ENCODE data around the gene GRB10. TPM values are rescaled to one million over a fixed set of nuclear protein-coding genes. Genes with fewer than 3 reads are reported as not detected.

Gene GRB10
- total RNA-seq, 1 experiment from 2014 or later, result 38.3 TPM

DNA sequence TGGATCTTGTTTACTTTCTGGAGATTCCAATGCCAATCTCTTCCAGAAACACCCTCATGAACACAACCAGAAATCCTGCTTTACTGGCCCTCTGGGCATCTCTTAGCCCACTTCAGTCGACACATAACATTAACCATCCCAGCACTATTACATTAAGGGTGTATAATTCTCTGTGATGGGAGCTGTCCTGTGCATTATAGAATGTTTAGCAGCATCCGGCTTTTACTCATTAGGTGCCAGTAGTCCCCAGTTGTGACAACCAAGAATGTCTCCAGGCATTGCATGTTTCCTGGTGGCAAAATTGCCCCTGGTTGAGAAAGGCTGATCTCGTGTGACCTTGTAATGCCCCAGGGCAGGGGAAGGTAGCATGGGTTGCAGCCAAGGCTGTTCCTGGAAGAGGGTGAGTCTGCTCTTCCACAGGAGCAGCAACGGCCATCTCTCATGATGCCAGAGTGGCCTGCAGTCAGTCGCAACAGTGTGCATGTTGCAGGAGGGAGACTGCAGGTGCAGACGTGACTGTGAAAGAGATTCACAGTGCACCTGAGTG is 214.9 kb downstream of the GRB10 start:
- H3K4me3 ChIP-seq (ENCODE audit: low read depth in 2 of 2, low read length in 2 of 2), result no peak overlapping the region
- no peaks in the 10 kb centered on the region for H3K9me3 ChIP-seq (ENCODE audit: control insufficient read depth, insufficient read depth, low read depth, low read length)
- H3K27me3 ChIP-seq (ENCODE audit: control insufficient read depth, insufficient read depth, low read length), result peaks cover 18% of the 10 kb centered on the region
- no peak overlapping the region for H3K27ac ChIP-seq (ENCODE audit: low read length)
- H3K4me1 ChIP-seq (ENCODE audit: control insufficient read depth, insufficient read depth, low read length), result no peaks in the 10 kb centered on the region
- ATAC-seq (no peak), DNase-seq (ENCODE audit: low read depth, low spot score) (no peak)
- no TSS peak for BruUV-seq (replicated peaks)
- in situ Hi-C loops (cut with HindIII; ENCODE audit: low pct_unique_long_range_greater_than_20kb, low sequenced_read_pairs), result no loop called here
- intact Hi-C loops (cut with micrococcal nuclease; ENCODE audit: unreplicated experiment), result no loop called here
- POLR2A ChIA-PET, result no interaction called here
- H3K36me3 ChIP-seq (ENCODE audit: control insufficient read depth, insufficient read depth, low read length), result no peaks in the 10 kb centered on the region
- CTCF ChIA-PET, result no interaction called here
- no peak for TF ChIP-seq SIN3A (IDR thresholded peaks at IDR 0.05; ENCODE audit: borderline replicate concordance, insufficient read depth, low read depth, low read length)
- TF ChIP-seq, protein P1, sequence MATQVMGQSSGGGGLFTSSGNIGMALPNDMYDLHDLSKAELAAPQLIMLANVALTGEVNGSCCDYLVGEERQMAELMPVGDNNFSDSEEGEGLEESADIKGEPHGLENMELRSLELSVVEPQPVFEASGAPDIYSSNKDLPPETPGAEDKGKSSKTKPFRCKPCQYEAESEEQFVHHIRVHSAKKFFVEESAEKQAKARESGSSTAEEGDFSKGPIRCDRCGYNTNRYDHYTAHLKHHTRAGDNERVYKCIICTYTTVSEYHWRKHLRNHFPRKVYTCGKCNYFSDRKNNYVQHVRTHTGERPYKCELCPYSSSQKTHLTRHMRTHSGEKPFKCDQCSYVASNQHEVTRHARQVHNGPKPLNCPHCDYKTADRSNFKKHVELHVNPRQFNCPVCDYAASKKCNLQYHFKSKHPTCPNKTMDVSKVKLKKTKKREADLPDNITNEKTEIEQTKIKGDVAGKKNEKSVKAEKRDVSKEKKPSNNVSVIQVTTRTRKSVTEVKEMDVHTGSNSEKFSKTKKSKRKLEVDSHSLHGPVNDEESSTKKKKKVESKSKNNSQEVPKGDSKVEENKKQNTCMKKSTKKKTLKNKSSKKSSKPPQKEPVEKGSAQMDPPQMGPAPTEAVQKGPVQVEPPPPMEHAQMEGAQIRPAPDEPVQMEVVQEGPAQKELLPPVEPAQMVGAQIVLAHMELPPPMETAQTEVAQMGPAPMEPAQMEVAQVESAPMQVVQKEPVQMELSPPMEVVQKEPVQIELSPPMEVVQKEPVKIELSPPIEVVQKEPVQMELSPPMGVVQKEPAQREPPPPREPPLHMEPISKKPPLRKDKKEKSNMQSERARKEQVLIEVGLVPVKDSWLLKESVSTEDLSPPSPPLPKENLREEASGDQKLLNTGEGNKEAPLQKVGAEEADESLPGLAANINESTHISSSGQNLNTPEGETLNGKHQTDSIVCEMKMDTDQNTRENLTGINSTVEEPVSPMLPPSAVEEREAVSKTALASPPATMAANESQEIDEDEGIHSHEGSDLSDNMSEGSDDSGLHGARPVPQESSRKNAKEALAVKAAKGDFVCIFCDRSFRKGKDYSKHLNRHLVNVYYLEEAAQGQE (IDR thresholded peaks at IDR 0.05; ENCODE audit: insufficient read depth in 1 of 2, low read depth in 2 of 2, low read length in 1 of 2), result no peak

DNA sequence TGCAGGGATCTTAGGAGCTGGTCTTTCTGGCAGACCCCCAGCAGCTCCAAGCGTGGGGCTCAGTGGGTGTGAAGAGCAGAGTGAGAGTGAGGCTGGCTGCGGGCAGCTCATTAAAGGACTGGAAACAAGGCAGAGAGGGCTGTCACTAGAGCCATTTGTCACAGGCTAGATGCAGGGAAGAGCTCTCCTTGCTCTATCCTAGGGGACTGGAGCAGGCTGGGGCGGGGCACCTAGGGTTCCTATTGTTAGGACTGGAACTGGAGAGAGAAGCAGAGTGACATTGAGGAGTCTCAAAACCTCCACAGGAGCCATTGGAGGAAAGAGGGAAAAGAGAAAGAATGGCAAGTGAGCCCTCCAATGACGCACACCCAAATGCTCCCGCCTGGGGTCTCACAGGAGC is 216.7 kb downstream of the GRB10 start:
- no peak overlapping the region for H3K4me3 ChIP-seq (ENCODE audit: low read depth in 2 of 2, low read length in 2 of 2)
- in situ Hi-C loops (cut with HindIII; ENCODE audit: low pct_unique_long_range_greater_than_20kb, low sequenced_read_pairs) (no loop called here), intact Hi-C loops (cut with micrococcal nuclease; ENCODE audit: unreplicated experiment) (no loop called here)
- H3K4me1 ChIP-seq (ENCODE audit: control insufficient read depth, insufficient read depth, low read length), result no peaks in the 10 kb centered on the region
- no peak overlapping the region for H3K27ac ChIP-seq (ENCODE audit: low read length)
- ChIA-PET POLR2A (no interaction called here), CTCF (interaction anchor here (0.7 kb wide), 1 partner anchor 1475 kb away, joined by 3 read pairs; no protein-coding TSS in a partner anchor)
- DNase-seq (ENCODE audit: low read depth, low spot score), result no peak
- ATAC-seq, result no peak
- BruUV-seq (replicated peaks), result no TSS peak
- H3K36me3 ChIP-seq (ENCODE audit: control insufficient read depth, insufficient read depth, low read length), result no peaks in the 10 kb centered on the region
- TF ChIP-seq TCF7L2 (IDR thresholded peaks at IDR 0.05; ENCODE audit: low read depth, low read length) (no peak), POLR2AphosphoS5 (IDR thresholded peaks at IDR 0.05; ENCODE audit: low read depth, low read length) (no peak), SIN3A (IDR thresholded peaks at IDR 0.05; ENCODE audit: borderline replicate concordance, insufficient read depth, low read depth, low read length) (no peak)
- TF ChIP-seq, protein P1 (IDR thresholded peaks at IDR 0.05; ENCODE audit: insufficient read depth in 1 of 2, low read depth in 2 of 2, low read length in 1 of 2), result no peak
- TF ChIP-seq, protein P2, sequence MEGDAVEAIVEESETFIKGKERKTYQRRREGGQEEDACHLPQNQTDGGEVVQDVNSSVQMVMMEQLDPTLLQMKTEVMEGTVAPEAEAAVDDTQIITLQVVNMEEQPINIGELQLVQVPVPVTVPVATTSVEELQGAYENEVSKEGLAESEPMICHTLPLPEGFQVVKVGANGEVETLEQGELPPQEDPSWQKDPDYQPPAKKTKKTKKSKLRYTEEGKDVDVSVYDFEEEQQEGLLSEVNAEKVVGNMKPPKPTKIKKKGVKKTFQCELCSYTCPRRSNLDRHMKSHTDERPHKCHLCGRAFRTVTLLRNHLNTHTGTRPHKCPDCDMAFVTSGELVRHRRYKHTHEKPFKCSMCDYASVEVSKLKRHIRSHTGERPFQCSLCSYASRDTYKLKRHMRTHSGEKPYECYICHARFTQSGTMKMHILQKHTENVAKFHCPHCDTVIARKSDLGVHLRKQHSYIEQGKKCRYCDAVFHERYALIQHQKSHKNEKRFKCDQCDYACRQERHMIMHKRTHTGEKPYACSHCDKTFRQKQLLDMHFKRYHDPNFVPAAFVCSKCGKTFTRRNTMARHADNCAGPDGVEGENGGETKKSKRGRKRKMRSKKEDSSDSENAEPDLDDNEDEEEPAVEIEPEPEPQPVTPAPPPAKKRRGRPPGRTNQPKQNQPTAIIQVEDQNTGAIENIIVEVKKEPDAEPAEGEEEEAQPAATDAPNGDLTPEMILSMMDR (IDR thresholded peaks at IDR 0.05), result no peak
- H3K27me3 ChIP-seq (ENCODE audit: control insufficient read depth, insufficient read depth, low read length), result peaks cover 18% of the 10 kb centered on the region
- no peaks in the 10 kb centered on the region for H3K9me3 ChIP-seq (ENCODE audit: control insufficient read depth, insufficient read depth, low read depth, low read length)
